HG03025 (cell line): ENCODE measurements around the gene AKAP11.

Experiments used
- ATAC-seq: cut with Tn5 transposase; IDR thresholded peaks from one replicate; pipeline ENCODE4 v1.9.1; 2021; ENCODE audit warnings: mild to moderate bottlenecking, moderate library complexity; ENCODE audit not compliant: unreplicated experiment, low FRiP score

AKAP11 gene

GRCh38 chr13:42333613-42334328, 61.8 kb downstream of the AKAP11 start:
- no peak for ATAC-seq

GRCh38 chr13:42334329-42334706, 62.4 kb downstream of the AKAP11 start:
- ATAC-seq, result no peak

GRCh38 chr13:42337808-42338600, 66.1 kb downstream of the AKAP11 start:
- no peak for ATAC-seq

GRCh38 chr13:42345367-42345766, 73.4 kb downstream of the AKAP11 start:
- no peak for ATAC-seq

- ATAC-seq, result no peak
Observed at GRCh38 chr13:42348576-42348975, 76.6 kb downstream of the AKAP11 start.

GRCh38 chr13:42350141-42350540, 78.2 kb downstream of the AKAP11 start:
- no peak for ATAC-seq

GRCh38 chr13:42354241-42355091, 82.5 kb downstream of the AKAP11 start:
- no peak for ATAC-seq

GRCh38 chr13:42355092-42355485, 83.1 kb downstream of the AKAP11 start:
- no peak for ATAC-seq

GRCh38 chr13:42355491-42356183, 83.7 kb downstream of the AKAP11 start:
- ATAC-seq, result no peak

GRCh38 chr13:42356184-42356575, 84.2 kb downstream of the AKAP11 start:
- no peak for ATAC-seq

- no peak for ATAC-seq
Observed at GRCh38 chr13:42360046-42360574, 88.2 kb downstream of the AKAP11 start.

- no peak for ATAC-seq
Observed at GRCh38 chr13:42361701-42362100, 89.7 kb downstream of the AKAP11 start.

- ATAC-seq, result no peak
Observed at GRCh38 chr13:42363941-42364612, 92.1 kb downstream of the AKAP11 start.

- ATAC-seq, result no peak
Observed at GRCh38 chr13:42364613-42365000, 92.7 kb downstream of the AKAP11 start.

GRCh38 chr13:42367831-42368230, 95.9 kb downstream of the AKAP11 start:
- ATAC-seq, result no peak

- ATAC-seq, result no peak
Observed at GRCh38 chr13:42369071-42369797, 97.3 kb downstream of the AKAP11 start.

GRCh38 chr13:42370229-42370628, 98.3 kb downstream of the AKAP11 start:
- no peak for ATAC-seq
